NCI-H187 treated with DMSO at 0.1 percent for 48 hours (cell line): ENCODE results near the gene TIRAP.
"Not testable (repeated sequence)": the region's sequence is repeated elsewhere in the genome, so short reads cannot be mapped to it uniquely, and the experiment has no call there.

Source experiments
- DNase-seq: peaks from one replicate; lab custom pipeline; 2025; lab: John Stamatoyannopoulos, UW

TIRAP gene

DNA sequence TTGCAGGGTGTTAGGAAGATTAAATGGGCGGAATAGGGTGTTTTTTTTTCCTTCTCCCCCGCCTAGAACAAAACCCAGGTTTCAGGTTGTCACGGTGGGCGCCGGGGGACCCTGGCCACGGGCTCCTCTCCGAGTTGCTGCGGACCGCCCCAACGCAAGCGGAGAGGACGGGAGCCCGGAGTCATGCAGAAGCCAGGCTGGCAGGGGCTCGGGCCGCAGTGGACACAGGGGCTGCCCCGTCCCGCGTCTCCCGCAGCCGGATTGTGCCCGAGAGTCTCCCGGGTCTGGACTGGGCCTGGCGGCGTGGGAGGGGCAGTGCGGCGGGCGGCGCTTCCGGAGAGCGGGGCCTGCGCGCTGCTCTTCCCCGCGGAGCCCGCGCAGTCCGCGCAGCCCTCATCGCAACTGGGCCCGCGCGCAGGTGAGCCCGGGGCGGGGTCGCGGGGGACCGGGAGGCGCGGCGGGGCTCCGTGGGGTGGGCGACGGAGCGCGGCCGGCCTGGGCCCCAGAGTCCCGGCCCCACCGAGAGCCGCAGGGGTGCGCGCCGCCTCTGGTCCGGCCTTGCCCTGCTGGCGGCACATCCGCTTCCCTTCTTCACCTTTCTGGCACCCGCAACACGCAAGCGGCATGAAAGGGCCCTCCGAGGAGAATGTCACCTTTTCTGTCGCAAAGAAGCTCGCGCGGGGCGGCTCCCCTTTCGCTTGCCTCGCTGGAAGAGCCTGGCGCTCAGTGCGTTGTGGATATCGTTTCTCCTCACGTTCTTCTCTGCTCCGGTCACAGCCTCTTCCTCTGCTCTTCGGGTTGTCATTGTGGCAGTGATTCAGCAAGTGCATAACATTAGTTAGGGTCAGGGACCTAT is at the start of gene TIRAP:
Gene TIRAP (plus strand): TSS at position 358 of the 856 bp plus-strand sequence. CDS start 7,802 bp downstream, outside the sequence.
- DNase-seq, result no peak

DNA sequence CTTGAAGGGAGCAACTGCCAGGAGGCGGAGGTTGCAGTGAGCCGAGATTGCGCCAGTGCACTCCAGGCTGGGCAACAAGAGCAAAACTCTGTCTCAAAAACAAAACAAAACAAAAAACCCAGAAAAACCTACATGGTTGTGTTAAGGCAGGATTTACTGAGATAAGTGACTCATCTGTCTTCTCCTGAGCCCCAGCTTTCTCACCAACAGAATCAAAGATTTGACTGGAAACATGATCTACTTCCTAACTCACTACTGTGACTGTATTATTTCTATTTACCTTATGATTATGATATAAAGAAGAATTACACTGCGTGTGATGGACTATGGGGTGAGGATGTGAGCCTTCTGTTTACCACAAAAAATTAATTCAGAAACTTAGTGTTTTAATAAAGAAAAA is 49.5 kb upstream of the TIRAP start:
- DNase-seq, result no peak

DNA sequence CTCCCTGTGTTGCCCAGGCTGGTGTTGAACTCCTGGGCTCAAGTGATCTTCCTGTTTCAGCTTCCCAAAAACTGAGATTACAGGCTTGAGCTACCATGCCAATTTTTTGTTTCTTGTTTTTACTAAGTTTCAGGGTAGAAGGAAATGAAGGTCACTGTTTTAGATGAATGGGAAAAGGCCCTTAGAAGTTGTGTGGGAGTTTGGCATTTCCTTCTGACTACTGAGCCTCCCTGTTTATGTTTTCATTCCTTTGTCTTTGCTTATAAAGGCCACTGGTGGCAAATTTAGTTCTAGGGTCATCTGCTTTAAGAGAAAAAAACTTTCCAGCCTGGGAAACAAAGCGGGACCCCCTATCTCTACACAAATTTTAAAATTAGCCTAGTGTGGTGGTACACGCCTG is 36.3 kb upstream of the TIRAP start:
- no peak for DNase-seq

GRCh38 chr11:126253265-126253664 is 29.6 kb upstream of the TIRAP start:
- DNase-seq, result no peak

- DNase-seq, result no peak
These were observed 28.1 kb upstream of the TIRAP start for GRCh38 chr11:126254819-126255218.

- DNase-seq, result not testable (repeated sequence)
These were observed 27.4 kb upstream of the TIRAP start for GRCh38 chr11:126255507-126255906.

GRCh38 chr11:126256216-126256615 is 26.7 kb upstream of the TIRAP start:
- no peak for DNase-seq

DNA sequence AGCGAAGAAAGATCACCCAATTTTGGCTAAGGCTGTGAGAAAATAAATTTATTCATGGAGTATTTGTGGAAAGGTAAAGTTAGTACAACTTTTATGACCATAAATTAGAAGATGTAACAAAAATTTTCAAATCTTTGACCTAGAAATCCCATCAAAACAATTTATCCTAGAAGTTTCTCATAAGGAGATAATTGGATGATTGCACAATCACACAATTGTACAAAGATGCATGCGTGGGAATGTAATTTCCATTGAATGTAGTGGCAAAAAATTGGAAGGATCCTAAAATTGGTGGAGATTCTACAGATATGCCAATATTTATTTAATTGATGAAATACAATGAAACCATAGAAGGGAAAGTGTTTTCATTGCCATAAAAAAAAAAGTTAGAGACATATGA is 25.7 kb upstream of the TIRAP start:
- DNase-seq, result no peak

GRCh38 chr11:126257764-126258163 is 25.1 kb upstream of the TIRAP start:
- DNase-seq, result no peak

DNA sequence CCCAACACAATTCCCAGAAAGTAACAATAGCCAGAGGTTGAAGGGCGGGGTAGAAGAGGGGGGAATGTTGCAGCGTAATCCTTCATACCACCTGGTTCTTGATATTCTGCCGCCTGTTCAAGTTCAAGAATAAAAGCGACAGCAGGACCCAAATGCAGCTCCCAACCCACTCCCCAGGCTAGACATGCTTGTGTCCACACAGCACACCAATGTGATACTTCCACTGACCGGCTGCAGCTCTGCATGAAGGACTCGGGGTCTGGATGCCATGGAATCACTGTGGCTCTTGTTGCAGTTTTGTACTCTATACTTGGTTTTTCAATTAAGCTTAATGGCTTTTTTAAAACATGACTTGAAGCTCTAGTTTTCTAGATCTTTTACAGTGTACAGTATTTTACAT is 20.7 kb upstream of the TIRAP start:
- DNase-seq, result no peak

- DNase-seq, result no peak
These were observed 19.4 kb upstream of the TIRAP start for GRCh38 chr11:126263489-126263888.

- no peak for DNase-seq
These were observed 17.1 kb upstream of the TIRAP start for GRCh38 chr11:126265811-126266210.

DNA sequence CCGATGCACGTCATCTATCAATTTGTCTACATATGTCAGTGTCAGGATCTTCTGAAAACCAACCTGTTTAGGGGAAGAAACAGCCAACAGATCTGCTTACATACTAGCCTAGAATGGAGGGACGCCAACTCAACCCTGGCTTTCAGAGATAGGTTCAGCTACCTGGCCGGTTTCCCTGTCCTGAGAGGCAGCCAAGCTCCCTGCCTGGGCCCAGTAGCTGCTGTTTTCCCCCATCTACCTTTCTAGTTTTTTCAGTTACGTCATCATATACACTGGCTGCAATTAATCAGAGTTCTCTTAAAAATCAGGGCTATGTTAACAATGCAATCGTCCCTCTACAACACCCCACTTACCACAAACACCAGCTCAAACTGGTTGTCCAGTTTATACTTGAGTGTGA is 15.2 kb upstream of the TIRAP start:
- DNase-seq, result no peak

- DNase-seq, result no peak
These were observed 14.6 kb upstream of the TIRAP start for GRCh38 chr11:126268361-126268707.

DNA sequence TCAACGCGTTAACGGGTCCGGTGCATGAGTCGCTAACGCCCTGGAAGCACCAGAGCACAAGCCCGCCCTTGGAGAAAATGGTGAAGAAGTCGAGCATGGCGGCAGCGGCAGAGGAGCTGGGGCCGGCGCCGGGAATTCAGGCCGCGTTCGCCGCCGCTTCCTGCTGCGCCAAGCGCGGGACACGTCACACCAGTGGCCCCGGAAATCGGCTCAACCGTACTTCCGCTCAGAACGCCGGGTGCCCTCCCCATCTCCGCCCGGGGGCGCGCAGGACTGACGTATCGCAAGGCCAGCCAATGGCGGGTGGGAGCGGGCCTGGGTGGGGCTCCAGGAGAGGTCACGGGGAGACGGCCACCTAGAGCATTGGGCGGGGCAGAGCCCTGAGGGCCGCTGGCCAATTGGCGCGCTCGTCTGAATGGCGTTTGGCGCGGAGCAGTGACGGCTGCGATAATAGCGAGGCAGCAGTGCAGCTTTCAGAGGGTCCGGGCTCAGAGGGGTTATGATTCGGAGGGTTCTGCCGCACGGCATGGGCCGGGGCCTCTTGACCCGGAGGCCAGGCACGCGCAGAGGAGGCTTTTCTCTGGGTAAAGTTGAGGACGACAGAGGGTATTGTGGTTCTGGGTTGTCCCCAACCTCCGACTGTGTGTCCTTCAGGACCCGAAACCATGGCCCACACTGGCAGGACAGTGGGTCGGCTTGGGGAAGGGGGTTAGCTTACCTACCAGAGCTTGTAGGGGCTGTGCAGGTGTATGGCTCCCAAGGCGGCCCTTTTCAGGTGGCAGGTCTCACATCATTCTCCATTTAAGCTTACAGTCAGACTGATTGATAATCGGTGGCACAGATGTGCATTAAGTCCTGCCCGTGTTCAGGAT is 13.9 kb upstream of the TIRAP start, which contains the start of the genes FOXRED1 and SRPRA:
Gene FOXRED1 (plus strand): TSS at position 447 of the 872 bp plus-strand sequence. CDS start 53 bp downstream, at position 500.
Gene SRPRA (minus strand): TSS at position 188 of the 872 bp plus-strand sequence. CDS start 91 bp downstream, at position 97.
- peak; percentile 85 for DNase-seq

DNA sequence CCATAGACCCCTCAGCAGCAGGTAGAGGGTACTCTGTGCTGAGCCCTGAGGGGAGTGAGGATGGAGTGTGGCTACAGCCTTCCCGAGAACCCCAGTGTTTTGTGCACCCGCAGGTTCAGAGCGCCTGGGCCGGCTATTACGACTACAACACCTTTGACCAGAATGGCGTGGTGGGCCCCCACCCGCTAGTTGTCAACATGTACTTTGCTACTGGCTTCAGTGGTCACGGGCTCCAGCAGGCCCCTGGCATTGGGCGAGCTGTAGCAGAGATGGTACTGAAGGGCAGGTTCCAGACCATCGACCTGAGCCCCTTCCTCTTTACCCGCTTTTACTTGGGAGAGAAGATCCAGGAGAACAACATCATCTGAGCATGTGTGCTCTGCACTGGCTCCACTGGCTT is 5.6 kb upstream of the TIRAP start:
- no peak for DNase-seq

GRCh38 chr11:126277780-126278179 is 5.1 kb upstream of the TIRAP start:
- DNase-seq, result no peak

DNA sequence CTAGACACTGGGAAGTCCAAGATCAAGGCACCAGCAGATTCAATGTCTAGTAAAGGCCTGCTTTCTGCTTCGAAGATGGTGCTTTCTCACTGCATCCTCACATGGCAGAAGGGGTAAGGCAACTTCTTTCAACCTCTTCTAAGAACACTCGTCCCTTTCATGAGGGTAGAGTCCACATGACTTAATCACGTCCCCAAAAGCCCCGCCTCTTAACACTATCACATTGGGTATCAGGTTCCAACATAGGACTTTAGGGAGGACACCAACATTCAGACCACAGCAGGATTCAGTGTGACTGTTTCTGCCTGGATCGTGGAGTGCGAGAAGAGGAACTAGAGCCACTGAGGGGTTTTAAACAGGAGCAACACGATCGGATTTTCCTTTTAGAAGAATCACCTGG is 3.7 kb upstream of the TIRAP start:
- DNase-seq, result no peak

DNA sequence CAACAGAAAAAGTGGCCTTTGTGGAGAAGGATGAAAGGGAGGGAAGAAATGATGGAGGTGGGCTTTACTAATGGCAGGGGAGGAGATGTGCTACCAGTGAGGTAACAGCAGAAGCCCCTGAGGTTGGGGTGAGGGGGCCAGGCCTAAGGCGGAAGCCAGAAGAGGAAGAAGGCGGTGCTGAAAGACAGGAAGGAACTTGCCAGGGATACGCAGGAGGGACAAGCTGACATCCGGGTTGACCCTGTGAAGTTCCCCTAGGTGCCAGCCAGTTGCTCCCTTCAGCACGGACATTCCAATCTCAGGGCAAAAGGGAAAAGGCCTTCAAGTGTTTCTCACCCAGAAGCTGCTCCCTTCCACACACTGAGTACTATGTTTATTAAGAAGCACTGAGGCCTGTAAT is 2.3 kb upstream of the TIRAP start:
- no peak for DNase-seq

GRCh38 chr11:126281245-126281644 is 1.6 kb upstream of the TIRAP start:
- DNase-seq, result no peak

DNA sequence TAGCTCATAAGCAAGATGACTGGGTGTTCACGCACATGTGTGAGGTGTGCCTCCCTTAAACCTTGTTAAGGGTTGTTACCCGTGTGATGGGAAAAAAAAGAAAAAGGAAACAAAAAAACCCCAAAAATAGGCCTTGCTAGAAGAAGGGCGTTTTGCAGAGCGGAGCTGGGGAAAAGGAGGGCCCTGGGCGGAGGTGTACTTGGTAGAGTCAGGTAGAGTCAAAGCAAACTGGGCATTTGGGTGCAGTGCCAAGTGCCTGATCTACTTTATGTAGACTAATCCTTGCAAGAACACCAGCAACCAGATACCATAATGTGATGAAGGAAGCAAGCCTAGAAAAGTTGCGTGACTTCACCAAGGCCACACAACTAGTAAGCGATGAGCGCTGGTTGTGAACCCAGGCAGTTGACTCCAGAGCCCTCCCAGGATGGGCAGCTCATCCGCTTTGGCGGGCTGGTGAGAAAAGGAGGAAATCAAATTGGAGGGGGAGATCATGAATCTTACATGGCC is 1.2 kb upstream of the TIRAP start:
- no peak for DNase-seq

- no peak for DNase-seq
These were observed 545 bp upstream of the TIRAP start for GRCh38 chr11:126282361-126282735.

DNA sequence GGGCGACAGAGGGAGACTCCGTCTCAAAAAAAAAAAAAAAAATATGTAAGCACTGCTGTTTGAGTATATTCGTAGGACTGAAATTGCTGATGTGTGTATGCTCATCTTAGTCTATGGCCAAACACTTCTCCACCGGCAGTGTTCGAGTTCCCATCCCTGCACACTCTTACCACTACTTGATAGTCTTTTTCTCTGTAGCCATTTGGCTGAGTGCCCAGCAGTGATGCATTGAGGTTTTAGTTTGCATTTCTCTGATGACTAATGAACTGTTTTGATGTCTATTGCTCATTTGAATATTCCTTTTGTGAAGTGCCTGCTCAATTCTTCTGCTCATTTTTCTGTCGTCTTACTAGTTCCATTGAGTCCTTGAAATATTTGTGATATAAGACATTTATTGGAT is 1.9 kb downstream of the TIRAP start:
- no peak for DNase-seq
